Measurements from ENCODE around the gene XYLT1. TPM values are rescaled to one million over a fixed set of nuclear protein-coding genes. Genes with fewer than 3 reads are reported as not detected.

Gene XYLT1
- polyA plus RNA-seq, 1 donor, result 9.9 TPM

DNA sequence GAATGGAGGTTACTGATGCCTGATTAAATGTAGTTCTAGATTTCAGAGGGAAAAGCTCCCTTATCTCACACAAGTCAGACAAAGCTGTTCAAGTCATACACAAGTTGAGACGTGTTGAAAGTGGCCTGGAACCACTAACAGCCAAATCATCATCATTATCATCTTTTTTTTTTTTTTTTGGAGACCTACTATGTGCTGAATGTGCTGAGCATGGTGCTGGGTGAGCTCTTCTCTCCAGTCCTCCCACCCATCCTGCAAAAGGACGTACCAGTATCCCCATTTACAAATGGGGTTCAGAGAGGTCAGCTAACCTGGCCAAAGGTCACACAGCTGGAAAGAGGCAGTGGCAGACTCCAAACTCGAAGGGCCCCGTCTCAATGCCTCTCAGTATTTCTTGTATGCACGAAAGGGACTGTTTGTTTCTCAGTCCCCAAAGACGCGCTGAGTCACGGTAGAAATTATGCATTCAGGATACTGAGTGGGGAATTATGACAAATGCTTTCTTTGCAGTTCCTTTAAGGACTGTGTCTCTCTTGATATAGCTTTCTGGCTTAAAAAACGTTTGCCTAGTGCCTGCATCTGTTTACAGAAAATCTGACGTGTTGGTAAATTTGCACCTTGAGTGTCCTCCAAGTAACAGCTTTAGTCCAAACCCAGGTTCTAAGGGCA, 235.5 kb downstream of the XYLT1 start:
- H3K27me3 ChIP-seq (ENCODE audit: control insufficient read depth, insufficient read depth, low read length), result no peaks in the 10 kb centered on the region
- no peak for DNase-seq
- H3K4me1 ChIP-seq (ENCODE audit: control insufficient read depth, insufficient read depth, low read length), result no peaks in the 10 kb centered on the region
- 60% methylated on average over 1 of the region's 10 CpGs for WGBS (ENCODE audit: insufficient coverage, low lambda C conversion rate)
- H3K9me3 ChIP-seq (ENCODE audit: control insufficient read depth, low read depth, low read length), result no peaks in the 10 kb centered on the region
- H3K4me3 ChIP-seq (ENCODE audit: low read length), result no peak overlapping the region
- H3K27ac ChIP-seq (ENCODE audit: low read length), result no peak overlapping the region
- H3K36me3 ChIP-seq (ENCODE audit: control insufficient read depth, insufficient read depth, low read length), result no peaks in the 10 kb centered on the region

DNA sequence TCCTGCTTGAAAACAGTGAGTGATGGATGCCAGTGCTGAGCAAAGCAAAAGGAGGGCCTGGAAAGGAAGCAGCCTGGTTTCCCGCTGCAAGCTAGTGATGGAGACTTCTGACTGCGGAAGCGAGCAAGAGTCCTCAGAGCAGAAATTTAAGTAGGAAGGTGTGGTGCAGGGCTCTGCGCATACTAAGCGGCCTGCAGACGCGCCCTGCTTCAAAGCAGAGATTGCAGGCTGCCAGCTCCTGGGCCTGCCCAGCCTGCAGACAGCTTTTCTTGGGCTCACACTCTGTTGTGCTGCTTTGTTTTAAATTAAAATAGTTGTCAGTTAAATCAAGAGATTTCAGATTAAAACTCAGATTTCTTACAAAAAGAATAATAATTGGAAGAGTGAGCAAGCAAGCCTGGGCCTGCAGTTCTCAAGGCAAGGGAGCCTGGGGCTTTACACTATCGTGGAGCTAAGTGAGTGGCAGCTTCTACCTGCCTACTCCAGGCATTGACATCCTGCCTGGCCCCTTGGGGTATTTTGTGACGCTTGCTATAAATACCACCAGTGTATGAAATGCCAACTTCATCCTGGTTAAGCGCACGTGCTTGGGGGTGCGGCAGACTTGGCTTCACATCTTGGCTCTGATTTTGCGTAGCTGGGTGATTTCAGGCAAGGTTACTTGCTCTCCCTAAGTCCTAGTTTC, 237.3 kb downstream of the XYLT1 start:
- no peaks in the 10 kb centered on the region for H3K27me3 ChIP-seq (ENCODE audit: control insufficient read depth, insufficient read depth, low read length)
- H3K4me1 ChIP-seq (ENCODE audit: control insufficient read depth, insufficient read depth, low read length), result no peaks in the 10 kb centered on the region
- H3K4me3 ChIP-seq (ENCODE audit: low read length), result no peak overlapping the region
- WGBS (ENCODE audit: insufficient coverage, low lambda C conversion rate), result no CpG with 5 or more reads among the region's 13 CpGs
- H3K36me3 ChIP-seq (ENCODE audit: control insufficient read depth, insufficient read depth, low read length), result no peaks in the 10 kb centered on the region
- DNase-seq, result no peak
- no peaks in the 10 kb centered on the region for H3K9me3 ChIP-seq (ENCODE audit: control insufficient read depth, low read depth, low read length)
- no peak overlapping the region for H3K27ac ChIP-seq (ENCODE audit: low read length)

DNA sequence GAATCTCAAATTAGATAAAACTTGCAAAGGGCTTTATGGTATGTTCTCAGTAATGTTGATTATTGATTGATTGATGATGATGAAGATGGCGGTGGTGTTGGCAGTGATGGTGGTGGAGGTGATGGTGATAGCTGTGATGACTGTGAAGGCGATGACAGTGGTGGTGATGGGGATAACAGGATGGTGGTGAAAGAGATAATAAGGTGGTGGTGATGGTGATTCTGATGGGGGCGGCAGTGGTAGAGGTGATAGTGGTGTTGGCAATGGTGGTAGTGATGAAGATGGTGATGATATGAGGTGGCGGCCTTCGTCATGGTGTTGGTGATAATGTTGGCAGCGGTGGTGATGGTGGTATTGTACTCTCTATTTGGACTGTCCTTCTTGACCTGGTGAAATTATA, 238.3 kb downstream of the XYLT1 start:
- DNase-seq, result no peak
- no peaks in the 10 kb centered on the region for H3K4me1 ChIP-seq (ENCODE audit: control insufficient read depth, insufficient read depth, low read length)
- no peaks in the 10 kb centered on the region for H3K9me3 ChIP-seq (ENCODE audit: control insufficient read depth, low read depth, low read length)
- 100% methylated on average over 2 of the region's 6 CpGs for WGBS (ENCODE audit: insufficient coverage, low lambda C conversion rate)
- H3K4me3 ChIP-seq (ENCODE audit: low read length), result no peak overlapping the region
- H3K27ac ChIP-seq (ENCODE audit: low read length), result no peak overlapping the region
- no peaks in the 10 kb centered on the region for H3K27me3 ChIP-seq (ENCODE audit: control insufficient read depth, insufficient read depth, low read length)
- no peaks in the 10 kb centered on the region for H3K36me3 ChIP-seq (ENCODE audit: control insufficient read depth, insufficient read depth, low read length)

DNA sequence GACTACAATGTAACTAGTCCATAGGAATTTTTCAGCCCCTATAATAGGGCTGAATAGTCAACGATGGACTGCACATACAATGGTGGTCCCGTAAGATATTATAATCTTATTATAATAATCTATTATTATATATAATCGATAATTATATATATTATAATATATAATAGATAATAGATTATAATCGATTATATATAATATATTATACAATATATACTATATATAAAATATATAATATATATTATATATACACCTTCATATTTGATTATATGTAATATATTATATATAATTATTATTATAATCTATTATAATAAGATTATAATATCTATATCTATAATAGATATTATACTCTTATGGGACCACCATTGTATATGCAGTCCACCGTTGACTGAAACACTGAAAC, 238.8 kb downstream of the XYLT1 start:
- Histone ChIP-seq H3K36me3 (ENCODE audit: control insufficient read depth, insufficient read depth, low read length) (no peaks in the 10 kb centered on the region), H3K27me3 (ENCODE audit: control insufficient read depth, insufficient read depth, low read length) (no peaks in the 10 kb centered on the region), H3K4me1 (ENCODE audit: control insufficient read depth, insufficient read depth, low read length) (no peaks in the 10 kb centered on the region), H3K27ac (ENCODE audit: low read length) (no peak overlapping the region), H3K9me3 (ENCODE audit: control insufficient read depth, low read depth, low read length) (no peaks in the 10 kb centered on the region), H3K4me3 (ENCODE audit: low read length) (no peak overlapping the region)
- no peak for DNase-seq
- 100% methylated on average over 1 of the region's 5 CpGs for WGBS (ENCODE audit: insufficient coverage, low lambda C conversion rate)

DNA sequence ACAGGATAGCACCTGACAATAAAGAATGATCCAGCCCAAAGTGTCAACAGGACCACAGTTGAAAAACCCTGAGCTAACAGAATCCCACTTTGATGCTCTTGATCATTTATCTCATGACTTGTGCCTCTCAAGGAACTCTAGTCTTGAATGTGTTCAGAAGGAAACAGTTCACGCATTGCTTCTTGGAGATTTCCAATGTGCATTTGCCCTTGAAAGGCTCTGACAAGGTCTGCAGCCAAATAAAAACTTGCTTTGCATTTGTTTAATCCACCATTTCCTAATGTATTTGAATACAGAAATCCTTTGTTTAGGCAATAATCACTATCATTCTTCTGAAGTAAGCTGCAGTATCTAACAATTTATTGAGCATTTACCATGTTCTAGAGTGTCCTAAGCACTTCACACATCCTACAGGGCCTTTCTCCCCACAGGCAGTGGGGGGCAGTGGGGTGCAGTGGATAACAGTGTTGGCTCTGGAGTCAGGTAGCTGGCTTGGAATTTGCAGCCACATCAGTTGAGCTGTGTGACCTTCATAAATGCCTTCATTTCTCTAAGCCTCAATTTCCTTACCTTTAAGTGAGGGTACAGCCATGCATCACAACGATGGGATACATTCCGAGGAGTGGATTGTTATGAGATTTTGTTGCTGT, 239.7 kb downstream of the XYLT1 start:
- no peaks in the 10 kb centered on the region for H3K4me1 ChIP-seq (ENCODE audit: control insufficient read depth, insufficient read depth, low read length)
- 100% methylated on average over 1 of the region's 3 CpGs for WGBS (ENCODE audit: insufficient coverage, low lambda C conversion rate)
- no peak overlapping the region for H3K4me3 ChIP-seq (ENCODE audit: low read length)
- no peak overlapping the region for H3K27ac ChIP-seq (ENCODE audit: low read length)
- no peaks in the 10 kb centered on the region for H3K9me3 ChIP-seq (ENCODE audit: control insufficient read depth, low read depth, low read length)
- DNase-seq, result no peak
- no peaks in the 10 kb centered on the region for H3K27me3 ChIP-seq (ENCODE audit: control insufficient read depth, insufficient read depth, low read length)
- H3K36me3 ChIP-seq (ENCODE audit: control insufficient read depth, insufficient read depth, low read length), result no peaks in the 10 kb centered on the region

DNA sequence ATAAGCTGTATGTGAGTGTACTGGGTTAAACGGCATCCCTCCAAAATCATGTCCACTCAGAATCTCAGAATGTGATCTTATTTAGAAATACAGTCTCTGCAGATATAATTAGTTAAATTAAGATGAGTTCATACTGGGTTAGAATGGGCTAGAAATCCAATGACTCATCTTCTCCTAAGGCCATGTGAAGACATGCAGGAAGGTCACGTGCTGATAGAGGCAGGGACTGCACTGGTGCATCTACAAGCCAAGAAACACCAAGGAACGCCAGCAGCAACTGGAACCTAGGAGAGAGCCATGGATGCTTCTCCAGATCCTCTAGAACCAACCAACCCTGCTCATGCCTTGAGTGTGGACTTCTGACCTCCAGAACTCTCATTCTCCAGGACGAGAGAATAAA, 241.0 kb downstream of the XYLT1 start:
- WGBS (ENCODE audit: insufficient coverage, low lambda C conversion rate), result no CpG with 5 or more reads among the region's 4 CpGs
- no peak for DNase-seq
- no peaks in the 10 kb centered on the region for H3K27me3 ChIP-seq (ENCODE audit: control insufficient read depth, insufficient read depth, low read length)
- H3K4me3 ChIP-seq (ENCODE audit: low read length), result no peak overlapping the region
- H3K9me3 ChIP-seq (ENCODE audit: control insufficient read depth, low read depth, low read length), result no peaks in the 10 kb centered on the region
- H3K36me3 ChIP-seq (ENCODE audit: control insufficient read depth, insufficient read depth, low read length), result no peaks in the 10 kb centered on the region
- peaks cover 9% of the 10 kb centered on the region for H3K4me1 ChIP-seq (ENCODE audit: control insufficient read depth, insufficient read depth, low read length)
- no peak overlapping the region for H3K27ac ChIP-seq (ENCODE audit: low read length)

DNA sequence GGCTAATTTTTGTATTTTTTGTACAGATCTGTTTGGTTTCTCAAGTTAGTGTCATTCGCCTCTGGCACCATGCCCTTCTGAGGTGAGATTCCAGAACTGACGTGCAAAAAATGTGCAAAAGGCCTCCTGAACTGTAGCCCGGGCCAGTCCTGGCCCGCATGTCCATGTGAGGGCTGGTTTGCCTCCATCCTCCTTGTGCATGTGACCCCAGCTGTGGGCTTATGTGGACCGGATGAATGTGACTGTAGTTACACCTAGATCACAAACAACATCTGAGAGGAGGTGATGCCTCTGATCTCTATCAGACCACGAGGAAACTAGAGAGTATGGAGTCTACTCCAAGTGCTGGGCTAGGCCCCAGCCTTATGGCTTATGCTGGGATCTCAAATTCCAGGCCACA, 241.6 kb downstream of the XYLT1 start:
- Histone ChIP-seq H3K27me3 (ENCODE audit: control insufficient read depth, insufficient read depth, low read length) (no peaks in the 10 kb centered on the region), H3K4me3 (ENCODE audit: low read length) (no peak overlapping the region), H3K36me3 (ENCODE audit: control insufficient read depth, insufficient read depth, low read length) (no peaks in the 10 kb centered on the region), H3K9me3 (ENCODE audit: control insufficient read depth, low read depth, low read length) (no peaks in the 10 kb centered on the region), H3K27ac (ENCODE audit: low read length) (no peak overlapping the region), H3K4me1 (ENCODE audit: control insufficient read depth, insufficient read depth, low read length) (peaks cover 15% of the 10 kb centered on the region)
- DNase-seq, result no peak
- WGBS (ENCODE audit: insufficient coverage, low lambda C conversion rate), result no CpG with 5 or more reads among the region's 6 CpGs

DNA sequence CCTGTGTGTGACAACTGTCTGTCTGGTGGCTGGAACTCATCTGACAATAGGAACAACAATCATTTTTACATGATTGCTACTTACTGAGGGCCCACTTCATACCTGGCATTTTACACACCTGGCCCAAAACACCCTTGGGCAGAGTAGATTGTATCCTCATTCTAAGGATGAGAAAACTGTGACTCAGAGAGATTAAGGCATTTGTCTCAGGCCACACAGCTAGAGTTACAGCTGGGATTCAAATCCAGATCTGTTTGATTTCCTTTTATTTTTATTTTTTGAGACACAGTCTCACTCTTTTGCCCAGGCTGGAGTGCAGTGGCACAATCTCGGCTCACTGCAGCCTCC, 242.1 kb downstream of the XYLT1 start:
- no peaks in the 10 kb centered on the region for H3K9me3 ChIP-seq (ENCODE audit: control insufficient read depth, low read depth, low read length)
- peaks cover 17% of the 10 kb centered on the region for H3K4me1 ChIP-seq (ENCODE audit: control insufficient read depth, insufficient read depth, low read length)
- H3K4me3 ChIP-seq (ENCODE audit: low read length), result no peak overlapping the region
- H3K27me3 ChIP-seq (ENCODE audit: control insufficient read depth, insufficient read depth, low read length), result no peaks in the 10 kb centered on the region
- no peak overlapping the region for H3K27ac ChIP-seq (ENCODE audit: low read length)
- WGBS (ENCODE audit: insufficient coverage, low lambda C conversion rate), result no CpG with 5 or more reads among the region's 1 CpG
- no peaks in the 10 kb centered on the region for H3K36me3 ChIP-seq (ENCODE audit: control insufficient read depth, insufficient read depth, low read length)
- DNase-seq, result no peak

DNA sequence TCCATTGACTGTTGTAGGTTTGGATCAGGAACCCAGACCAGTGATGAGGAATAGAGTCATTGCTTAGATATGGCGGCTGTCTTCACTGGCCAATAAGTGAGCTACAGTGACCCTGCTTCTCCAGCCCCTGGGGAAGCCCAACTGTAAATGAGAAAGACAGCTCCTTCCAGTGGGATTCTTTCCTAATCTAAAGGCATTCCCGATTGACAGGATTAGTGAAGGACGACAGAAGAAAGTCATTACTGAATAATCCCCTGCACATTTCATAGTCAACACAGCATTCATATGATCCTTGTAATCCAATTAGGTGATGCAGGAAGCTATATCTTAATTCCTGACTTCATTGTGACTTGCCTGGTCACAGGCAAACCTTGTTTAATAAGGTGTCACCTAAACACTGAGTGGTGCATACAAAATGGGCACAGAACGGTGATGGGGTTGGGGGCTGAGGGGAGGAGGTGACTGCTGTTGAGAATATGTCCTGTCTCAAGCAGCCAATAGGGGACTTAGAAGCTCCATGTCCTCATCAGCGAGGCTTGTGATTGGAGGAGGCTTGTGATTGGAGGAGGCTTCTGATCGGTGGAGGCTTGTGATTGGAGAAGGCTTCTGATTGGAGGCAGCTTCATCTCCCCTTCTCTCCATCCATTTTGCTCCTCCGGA, 242.6 kb downstream of the XYLT1 start:
- WGBS (ENCODE audit: insufficient coverage, low lambda C conversion rate), result no CpG with 5 or more reads among the region's 7 CpGs
- no peak overlapping the region for H3K27ac ChIP-seq (ENCODE audit: low read length)
- DNase-seq, result no peak

DNA sequence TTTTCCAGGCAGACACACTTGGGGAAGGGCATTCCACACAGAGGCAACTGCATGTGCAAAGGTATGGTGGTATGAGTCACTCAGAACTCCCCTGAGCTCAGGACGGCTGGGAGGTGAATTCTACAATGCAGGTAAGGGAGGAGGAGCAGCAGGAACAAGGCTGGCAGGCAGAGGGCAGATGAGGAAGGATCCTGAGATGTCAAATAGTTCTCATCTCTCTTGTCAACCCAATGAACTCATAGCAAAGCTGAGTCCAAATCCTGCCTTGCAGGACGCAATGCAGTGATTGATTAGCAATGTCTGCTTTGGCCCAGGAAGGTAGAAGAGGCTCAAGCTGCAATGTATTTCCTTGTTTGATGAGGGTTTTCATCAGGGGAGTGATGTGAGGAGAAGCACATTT, 243.5 kb downstream of the XYLT1 start:
- no CpG with 5 or more reads among the region's 2 CpGs for WGBS (ENCODE audit: insufficient coverage, low lambda C conversion rate)
- no peak overlapping the region for H3K27ac ChIP-seq (ENCODE audit: low read length)
- peak in 1 of 2 donors; percentile 22 for DNase-seq
- no peaks in the 10 kb centered on the region for H3K36me3 ChIP-seq (ENCODE audit: control insufficient read depth, insufficient read depth, low read length)
- H3K4me3 ChIP-seq (ENCODE audit: low read length), result no peak overlapping the region
- H3K27me3 ChIP-seq (ENCODE audit: control insufficient read depth, insufficient read depth, low read length), result no peaks in the 10 kb centered on the region
- H3K9me3 ChIP-seq (ENCODE audit: control insufficient read depth, low read depth, low read length), result no peaks in the 10 kb centered on the region
- peaks cover 17% of the 10 kb centered on the region for H3K4me1 ChIP-seq (ENCODE audit: control insufficient read depth, insufficient read depth, low read length)

More for the DNA sequence above, 242.6 kb downstream of the XYLT1 start:
- Histone ChIP-seq H3K4me3 (ENCODE audit: low read length) (no peak overlapping the region), H3K36me3 (ENCODE audit: control insufficient read depth, insufficient read depth, low read length) (no peaks in the 10 kb centered on the region), H3K4me1 (ENCODE audit: control insufficient read depth, insufficient read depth, low read length) (peaks cover 17% of the 10 kb centered on the region), H3K27me3 (ENCODE audit: control insufficient read depth, insufficient read depth, low read length) (no peaks in the 10 kb centered on the region), H3K9me3 (ENCODE audit: control insufficient read depth, low read depth, low read length) (no peaks in the 10 kb centered on the region)
